HepG2 (cell line): Measurements from ENCODE around the gene CD4. TPM values are rescaled to one million over a fixed set of nuclear protein-coding genes. Genes with fewer than 3 reads are reported as not detected.
A peak's percentile ranks its signal among the peaks of the same experiment; 100 is the strongest.

Experiments used
- ATAC-seq: fragments of 200-7000 bp; cut with Tn5 transposase; 3 replicates; pipeline ENCODE4 v1.9.1; 2020; ENCODE audit warnings: mild to moderate bottlenecking, moderate library complexity
- BruUV-seq: library from RNA; stranded (reverse); fragments of 400-500 nt; replicated peaks from 2 replicates; lab custom pipeline; 2021; lab: Mats Ljungman, UMichigan
- CTCF ChIA-PET: fragments of 300-600 bp; formaldehyde crosslinking; extraction: SDS; loops from one replicate; lab custom pipeline; 2021; ENCODE audit warnings: low total read pairs, inconsistent platforms, low intra/inter-chr PET ratio; lab: Yijun Ruan, JAX
- POLR2A ChIA-PET: fragments of 350-600 bp; sonication (Branson Sonifier 250); formaldehyde crosslinking; loops from one replicate; lab custom pipeline; 2020; ENCODE audit warnings: antibody characterized with exemption, inconsistent platforms; lab: Yijun Ruan, JAX
- DNase-seq: peaks from one replicate; pipeline ENCODE4 v3.0.0-alpha.2; 2015; ENCODE audit warnings: low spot score
- FAIRE-seq: peaks from 3 replicates; lab custom pipeline; 2011; peaks lifted over from hg19 to GRCh38; lab: Jason Lieb, UNC
- H2AFZ ChIP-seq: one replicate; pipeline ENCODE4 v1.6.1; 2011; ENCODE audit warnings: low read length, inconsistent platforms
- H3K27ac ChIP-seq: fragments of 300-600 bp; 3 replicates; pipeline ENCODE4 v1.8.0; 2011; ENCODE audit warnings: mixed run types, mild to moderate bottlenecking, mixed read lengths, low read length, inconsistent platforms; ENCODE audit not compliant: insufficient read depth; ENCODE audit errors: extremely low read length
- H3K27me3 ChIP-seq, 2 experiments: fragments of 200-600 bp in 1 of 2; 2 replicates in 1 of 2; 3 replicates in 1 of 2; pipeline versions ENCODE4 v1.6.0 to v1.8.0; 2011; ENCODE audit warnings: low read length in 2 of 2, mild to moderate bottlenecking in 2 of 2, moderate library complexity in 2 of 2, inconsistent platforms in 1 of 2; ENCODE audit not compliant: insufficient read depth in 2 of 2, control insufficient read depth in 1 of 2
- H3K36me3 ChIP-seq, 2 experiments: fragments of 200-600 bp in 1 of 2; replicated peaks in 1 of 2; 2 replicates in 1 of 2; 3 replicates in 1 of 2; pipeline versions ENCODE4 v1.5.1 to v1.8.0; 2011; ENCODE audit warnings: low read length in 2 of 2, inconsistent platforms in 1 of 2; ENCODE audit not compliant: insufficient read depth in 2 of 2, control insufficient read depth in 1 of 2
- H3K4me1 ChIP-seq: 2 replicates; pipeline ENCODE4 v1.5.1; 2012; ENCODE audit warnings: low read length, inconsistent platforms; ENCODE audit not compliant: insufficient read depth
- H3K4me2 ChIP-seq: 2 replicates; pipeline ENCODE4 v1.6.0; 2011; ENCODE audit warnings: low read depth, low read length, inconsistent platforms
- H3K4me3 ChIP-seq, 3 experiments: fragments of 200-600 bp in 1 of 3; sonication (generic), shearing (Covaris generic) in 1 of 3; replicated peaks in 1 of 3; 2 replicates each; pipeline ENCODE4 v1.5.1; 2011 to 2016; ENCODE audit warnings: low read length in 3 of 3, inconsistent platforms in 2 of 3, low read depth in 2 of 3, mild to moderate bottlenecking in 2 of 3, control low read depth in 1 of 3, mixed read lengths in 1 of 3; ENCODE audit not compliant: insufficient read depth in 1 of 3
- H3K79me2 ChIP-seq: one replicate; pipeline ENCODE4 v1.6.1; 2011; ENCODE audit warnings: low read length, inconsistent platforms; ENCODE audit not compliant: insufficient read depth
- H3K9ac ChIP-seq: 2 replicates; pipeline ENCODE4 v1.6.0; 2011; ENCODE audit warnings: mild to moderate bottlenecking, low read depth, low read length, inconsistent platforms; ENCODE audit not compliant: insufficient read depth
- H3K9me3 ChIP-seq: 2 replicates; pipeline ENCODE4 v1.5.1; 2012; ENCODE audit warnings: mild to moderate bottlenecking, low read length
- H4K20me1 ChIP-seq: 2 replicates; pipeline ENCODE4 v1.6.0; 2011; ENCODE audit warnings: inconsistent platforms, mild to moderate bottlenecking, low read length, moderate library complexity; ENCODE audit not compliant: insufficient read depth
- CC2D1A ChIP-seq: sonication (generic); formaldehyde crosslinking; IDR thresholded peaks from 2 replicates; pipeline ENCODE4 v1.8.1; 2023; ENCODE audit warnings: mild to moderate bottlenecking, missing genetic modification reagents
- ERF ChIP-seq: IDR thresholded peaks from 2 replicates; pipeline ENCODE4 v1.6.1; 2018; ENCODE audit warnings: missing biosample characterization, missing genetic modification reagents
- HCFC1 ChIP-seq: fragments of 150-350 bp; IDR thresholded peaks from 2 replicates; pipeline ENCODE4 v1.6.1; 2014; ENCODE audit warnings: low read depth, low read length
- KLF11 ChIP-seq: IDR thresholded peaks from 2 replicates; pipeline ENCODE4 v1.6.1; 2016; ENCODE audit warnings: missing compliant biosample characterization
- NFE2 ChIP-seq: sonication (generic); formaldehyde crosslinking; IDR thresholded peaks from 2 replicates; pipeline ENCODE4 v1.4.0; 2020; ENCODE audit warnings: missing genetic modification reagents
- NFYC ChIP-seq: IDR thresholded peaks from 2 replicates; pipeline ENCODE4 v1.6.1; 2016; ENCODE audit warnings: missing genetic modification reagents, missing compliant biosample characterization
- POGZ ChIP-seq: sonication (generic); formaldehyde crosslinking; IDR thresholded peaks from 2 replicates; pipeline ENCODE4 v1.4.0; 2020; ENCODE audit warnings: mild to moderate bottlenecking, missing genetic modification reagents
- REPIN1 ChIP-seq: sonication (generic); formaldehyde crosslinking; IDR thresholded peaks from 2 replicates; pipeline ENCODE4 v1.8.0; 2022; ENCODE audit warnings: missing genetic modification reagents, low read depth, mild to moderate bottlenecking, borderline replicate concordance
- ZNF230 ChIP-seq: sonication (generic); formaldehyde crosslinking; IDR thresholded peaks from 2 replicates; pipeline ENCODE4 v1.4.0; 2020; ENCODE audit warnings: mild to moderate bottlenecking, missing genetic modification reagents
- ZNF382 ChIP-seq: sonication (generic); formaldehyde crosslinking; IDR thresholded peaks from 2 replicates; pipeline ENCODE4 v1.5.0; 2020; ENCODE audit warnings: missing genetic modification reagents, mild to moderate bottlenecking, borderline replicate concordance
- ZNF713 ChIP-seq: sonication (generic); formaldehyde crosslinking; IDR thresholded peaks from 2 replicates; pipeline ENCODE4 v1.4.0; 2020; ENCODE audit warnings: mild to moderate bottlenecking, missing genetic modification reagents
- ZNF879 ChIP-seq: sonication (generic); formaldehyde crosslinking; IDR thresholded peaks from 2 replicates; pipeline ENCODE4 v1.8.1; 2023; ENCODE audit warnings: missing genetic modification reagents
- WGBS: methylation state at CpG from one replicate; pipeline ENCODE4 v1.1.6; 2017; ENCODE audit warnings: low lambda C conversion rate; 5-methylcytosine and 5-hydroxymethylcytosine counted together
- in situ Hi-C: cut with HindIII; loops from 2 replicates; pipeline ENCODE4 v1.10.0; 2017; ENCODE audit warnings: low pct_unique_long_range_greater_than_20kb; ENCODE audit not compliant: extremely low pct_ligation_motif_present
- intact Hi-C: fragments of 100-400 bp; cut with micrococcal nuclease; formaldehyde crosslinking; loops from one replicate; pipeline ENCODE4 v1.10.0; 2022; ENCODE audit not compliant: unreplicated experiment
- polyA plus RNA-seq, 8 experiments: library from polyadenylated mRNA; depleted of rRNA in 3 of 8; stranded (reverse) in 7 of 8; unstranded in 1 of 8; fragments of >200 nt; fragmentation: Illumina TruSeq in 4 of 8; extraction: Trizol in 4 of 8; gene quantifications; 2 replicates each; pipeline versions ENCODE4 v1.2.1 to v1.2.3, GENCODE V29; 2011 to 2016; ENCODE audit warnings: low read depth in 4 of 8, missing spikeins in 1 of 8, mixed read lengths in 1 of 8; ENCODE audit not compliant: insufficient read depth in 1 of 8
- total RNA-seq, 5 experiments: library from RNA; depleted of rRNA; stranded (reverse); fragments of >200 nt; fragmentation: Illumina TruSeq; extraction: Trizol; gene quantifications; 2 replicates each; pipeline ENCODE4 v1.2.3, GENCODE V29; 2016; ENCODE audit warnings: low read depth in 1 of 5
- TF ChIP-seq, protein P1 (sequence below): sonication (generic); formaldehyde crosslinking; IDR thresholded peaks from 2 replicates; pipeline ENCODE4 v1.4.0; 2020; ENCODE audit warnings: missing genetic modification reagents, mild to moderate bottlenecking, borderline replicate concordance
- TF ChIP-seq, protein P2 (sequence below): fragments of 450-650 bp; IDR thresholded peaks from 2 replicates; pipeline ENCODE4 v1.6.1; 2017; ENCODE audit warnings: mild to moderate bottlenecking
- TF ChIP-seq, protein P3 (sequence below): sonication (generic); formaldehyde crosslinking; IDR thresholded peaks from 2 replicates; pipeline ENCODE4 v1.5.0; 2020; ENCODE audit warnings: mild to moderate bottlenecking, missing genetic modification reagents, moderate library complexity
- TF ChIP-seq, protein P4 (sequence below): IDR thresholded peaks from 2 replicates; pipeline ENCODE4 v1.6.1; 2012; ENCODE audit warnings: inconsistent platforms

CD4 gene
- total and polyA plus RNA-seq, 2 of the 13 experiments (the other 11 are each of a cell fraction or from before 2014, with no cell fraction given) = 0.07 to 0.95 TPM

DNA sequence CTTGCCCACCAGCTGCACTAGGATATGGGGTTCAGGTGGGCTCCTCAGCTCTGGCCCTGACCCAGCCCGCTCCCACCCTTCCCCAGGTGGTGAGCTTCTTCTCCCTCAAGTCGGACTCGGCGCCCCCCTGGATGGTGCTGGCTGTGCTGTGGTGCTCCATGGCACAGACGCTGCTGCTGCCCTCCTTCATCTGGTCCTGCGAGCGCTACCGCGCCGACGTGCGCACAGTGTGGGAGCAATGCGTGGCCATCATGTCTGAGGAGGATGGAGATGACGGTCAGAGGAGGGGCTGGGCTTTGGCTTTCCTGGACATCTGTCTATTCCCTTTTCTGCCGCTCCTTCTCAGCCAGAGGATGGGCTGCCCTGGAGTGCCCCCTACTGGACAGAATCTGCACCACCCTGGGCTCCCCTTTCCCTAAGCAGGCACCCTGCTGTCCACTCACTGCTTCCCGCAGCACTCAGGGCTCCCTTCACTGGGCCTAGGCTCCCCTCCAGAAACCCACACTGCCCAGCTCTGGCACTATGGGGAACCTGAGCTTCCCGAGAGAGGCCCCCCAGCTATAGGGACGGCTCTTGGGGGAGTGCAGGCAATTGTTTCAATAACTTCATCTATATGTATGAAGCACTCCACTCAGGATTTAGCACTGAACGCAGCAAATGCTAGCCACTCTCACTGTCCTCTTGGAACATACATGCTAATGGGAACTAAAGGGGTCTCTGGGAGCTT lies 36.2 kb downstream of the CD4 start:
- in situ Hi-C loops = loop anchor here (5.0 kb wide), 1 partner anchor 73 kb away; the partner anchor contains the start of gene MLF2
- H3K27ac ChIP-seq = no peak overlapping the region
- H3K36me3 ChIP-seq = peaks cover under 1 to 1% of the 10 kb centered on the region in 2 experiments; a peak in 2 of 5 replicates
- H3K79me2 ChIP-seq = peaks cover 16% of the 10 kb centered on the region
- no peaks in the 10 kb centered on the region for H4K20me1 ChIP-seq
- WGBS = 41% methylated on average over 8 of the region's 19 CpGs
- peaks cover 34% of the 10 kb centered on the region for H3K4me1 ChIP-seq
- ChIA-PET CTCF (interaction anchor here (0.7 to 2.6 kb wide), 8 partner anchors 67 to 208 kb away, joined by 3 to 34 read pairs (median 4); partner anchors contain the start of gene MLF2), POLR2A (interaction anchor here (1.2 kb wide), 1 partner anchor 72 kb away, joined by 6 read pairs; the partner anchor contains the start of gene MLF2)
- no peak overlapping the region for H3K4me2 ChIP-seq
- no TSS peak for BruUV-seq
- H3K9me3 ChIP-seq = no peaks in the 10 kb centered on the region
- ATAC-seq (peak; percentile 65), DNase-seq (peak; percentile 67), FAIRE-seq (peak; percentile 75)
- H3K9ac ChIP-seq = no peak overlapping the region
- H2AFZ ChIP-seq = no peak overlapping the region
- intact Hi-C loops = loop anchor here (1.0 to 10.0 kb wide), 4 partner anchors 47 to 211 kb away; partner anchors contain the start of gene MLF2
- H3K4me3 ChIP-seq = no peak overlapping the region
- H3K27me3 ChIP-seq = peaks cover 2 to 6% of the 10 kb centered on the region in 2 experiments; a peak in 3 of 5 replicates
- TF ChIP-seq KLF11 (CRISPR knock-in tag) (no peak), POGZ (CRISPR knock-in tag) (no peak), CC2D1A (CRISPR knock-in tag) (no peak), REPIN1 (CRISPR knock-in tag) (peak; percentile 68; the same call in 1 of the 2 replicates), NFE2 (no peak), ERF (CRISPR knock-in tag) (0 out of 2 replicates have a peak, but pooled peaks have one; percentile 24), ZNF713 (CRISPR knock-in tag) (0 out of 2 replicates have a peak, but pooled peaks have one; percentile 44), ZNF879 (no peak), ZNF230 (no peak), HCFC1 (no peak), ZNF382 (no peak), NFYC (no peak)
- TF ChIP-seq, protein P1, sequence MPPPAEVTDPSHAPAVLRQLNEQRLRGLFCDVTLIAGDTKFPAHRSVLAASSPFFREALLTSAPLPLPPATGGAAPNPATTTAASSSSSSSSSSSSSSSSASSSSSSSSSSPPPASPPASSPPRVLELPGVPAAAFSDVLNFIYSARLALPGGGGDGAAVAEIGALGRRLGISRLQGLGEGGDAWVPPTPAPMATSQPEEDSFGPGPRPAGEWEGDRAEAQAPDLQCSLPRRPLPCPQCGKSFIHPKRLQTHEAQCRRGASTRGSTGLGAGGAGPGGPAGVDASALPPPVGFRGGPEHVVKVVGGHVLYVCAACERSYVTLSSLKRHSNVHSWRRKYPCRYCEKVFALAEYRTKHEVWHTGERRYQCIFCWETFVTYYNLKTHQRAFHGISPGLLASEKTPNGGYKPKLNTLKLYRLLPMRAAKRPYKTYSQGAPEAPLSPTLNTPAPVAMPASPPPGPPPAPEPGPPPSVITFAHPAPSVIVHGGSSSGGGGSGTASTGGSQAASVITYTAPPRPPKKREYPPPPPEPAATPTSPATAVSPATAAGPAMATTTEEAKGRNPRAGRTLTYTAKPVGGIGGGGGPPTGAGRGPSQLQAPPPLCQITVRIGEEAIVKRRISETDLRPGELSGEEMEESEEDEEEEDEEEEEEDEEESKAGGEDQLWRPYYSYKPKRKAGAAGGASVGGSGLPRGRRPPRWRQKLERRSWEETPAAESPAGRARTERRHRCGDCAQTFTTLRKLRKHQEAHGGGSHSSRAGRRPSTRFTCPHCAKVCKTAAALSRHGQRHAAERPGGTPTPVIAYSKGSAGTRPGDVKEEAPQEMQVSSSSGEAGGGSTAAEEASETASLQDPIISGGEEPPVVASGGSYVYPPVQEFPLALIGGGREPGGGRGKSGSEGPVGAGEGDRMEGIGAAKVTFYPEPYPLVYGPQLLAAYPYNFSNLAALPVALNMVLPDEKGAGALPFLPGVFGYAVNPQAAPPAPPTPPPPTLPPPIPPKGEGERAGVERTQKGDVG = peak; percentile 63; the same call in 1 of the 2 replicates
- TF ChIP-seq, protein P2, sequence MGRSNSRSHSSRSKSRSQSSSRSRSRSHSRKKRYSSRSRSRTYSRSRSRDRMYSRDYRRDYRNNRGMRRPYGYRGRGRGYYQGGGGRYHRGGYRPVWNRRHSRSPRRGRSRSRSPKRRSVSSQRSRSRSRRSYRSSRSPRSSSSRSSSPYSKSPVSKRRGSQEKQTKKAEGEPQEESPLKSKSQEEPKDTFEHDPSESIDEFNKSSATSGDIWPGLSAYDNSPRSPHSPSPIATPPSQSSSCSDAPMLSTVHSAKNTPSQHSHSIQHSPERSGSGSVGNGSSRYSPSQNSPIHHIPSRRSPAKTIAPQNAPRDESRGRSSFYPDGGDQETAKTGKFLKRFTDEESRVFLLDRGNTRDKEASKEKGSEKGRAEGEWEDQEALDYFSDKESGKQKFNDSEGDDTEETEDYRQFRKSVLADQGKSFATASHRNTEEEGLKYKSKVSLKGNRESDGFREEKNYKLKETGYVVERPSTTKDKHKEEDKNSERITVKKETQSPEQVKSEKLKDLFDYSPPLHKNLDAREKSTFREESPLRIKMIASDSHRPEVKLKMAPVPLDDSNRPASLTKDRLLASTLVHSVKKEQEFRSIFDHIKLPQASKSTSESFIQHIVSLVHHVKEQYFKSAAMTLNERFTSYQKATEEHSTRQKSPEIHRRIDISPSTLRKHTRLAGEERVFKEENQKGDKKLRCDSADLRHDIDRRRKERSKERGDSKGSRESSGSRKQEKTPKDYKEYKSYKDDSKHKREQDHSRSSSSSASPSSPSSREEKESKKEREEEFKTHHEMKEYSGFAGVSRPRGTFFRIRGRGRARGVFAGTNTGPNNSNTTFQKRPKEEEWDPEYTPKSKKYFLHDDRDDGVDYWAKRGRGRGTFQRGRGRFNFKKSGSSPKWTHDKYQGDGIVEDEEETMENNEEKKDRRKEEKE = no peak
- TF ChIP-seq, protein P3, sequence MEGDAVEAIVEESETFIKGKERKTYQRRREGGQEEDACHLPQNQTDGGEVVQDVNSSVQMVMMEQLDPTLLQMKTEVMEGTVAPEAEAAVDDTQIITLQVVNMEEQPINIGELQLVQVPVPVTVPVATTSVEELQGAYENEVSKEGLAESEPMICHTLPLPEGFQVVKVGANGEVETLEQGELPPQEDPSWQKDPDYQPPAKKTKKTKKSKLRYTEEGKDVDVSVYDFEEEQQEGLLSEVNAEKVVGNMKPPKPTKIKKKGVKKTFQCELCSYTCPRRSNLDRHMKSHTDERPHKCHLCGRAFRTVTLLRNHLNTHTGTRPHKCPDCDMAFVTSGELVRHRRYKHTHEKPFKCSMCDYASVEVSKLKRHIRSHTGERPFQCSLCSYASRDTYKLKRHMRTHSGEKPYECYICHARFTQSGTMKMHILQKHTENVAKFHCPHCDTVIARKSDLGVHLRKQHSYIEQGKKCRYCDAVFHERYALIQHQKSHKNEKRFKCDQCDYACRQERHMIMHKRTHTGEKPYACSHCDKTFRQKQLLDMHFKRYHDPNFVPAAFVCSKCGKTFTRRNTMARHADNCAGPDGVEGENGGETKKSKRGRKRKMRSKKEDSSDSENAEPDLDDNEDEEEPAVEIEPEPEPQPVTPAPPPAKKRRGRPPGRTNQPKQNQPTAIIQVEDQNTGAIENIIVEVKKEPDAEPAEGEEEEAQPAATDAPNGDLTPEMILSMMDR (CRISPR knock-in tag) = peak; percentile 95
- TF ChIP-seq, protein P4, sequence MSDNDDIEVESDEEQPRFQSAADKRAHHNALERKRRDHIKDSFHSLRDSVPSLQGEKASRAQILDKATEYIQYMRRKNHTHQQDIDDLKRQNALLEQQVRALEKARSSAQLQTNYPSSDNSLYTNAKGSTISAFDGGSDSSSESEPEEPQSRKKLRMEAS = 0 out of 2 replicates have a peak, but pooled peaks have one; percentile 16
